ENCODE results near the gene IBA57.

Gene IBA57

GRCh38 chr1:228231189-228231588 is 65.6 kb downstream of the IBA57 start:
- intact Hi-C loops (cut with DNase I), result no loop called here
- no peak for DNase-seq

Measured in head of caudate nucleus (tissue), 42 donors.